ENCODE data around the gene HNF1A. TPM values are rescaled to one million over a fixed set of nuclear protein-coding genes. Genes with fewer than 3 reads are reported as not detected.
A peak's percentile ranks its signal among the peaks of the same experiment; 100 is the strongest.

HNF1A gene
- total and polyA plus RNA-seq, 9 of the 15 experiments (the other 6 are each of a cell fraction or from before 2014, with no cell fraction given) = not detected

- TF ChIP-seq PCBP1 (IDR thresholded peaks at IDR 0.05; ENCODE audit: low read depth, low read length, poor library complexity, severe bottlenecking) (no peak), ADNP (tag; IDR thresholded peaks at IDR 0.05) (peak; percentile 71; the same call in 1 of the 2 replicates), SNIP1 (IDR thresholded peaks at IDR 0.05; ENCODE audit: low read depth) (no peak), BRD9 (IDR thresholded peaks at IDR 0.05; ENCODE audit: low read depth, partially characterized antibody) (no peak), ZFP36 (IDR thresholded peaks at IDR 0.05; ENCODE audit: low read depth, low read length, partially characterized antibody) (no peak), FOXP4 (CRISPR knock-in tag; IDR thresholded peaks at IDR 0.05; ENCODE audit: borderline replicate concordance) (no peak), ZNF707 (CRISPR knock-in tag; conservative IDR thresholded peaks at IDR 0.05) (no peak), ZNF316 (IDR thresholded peaks at IDR 0.05) (no peak), DMBX1 (CRISPR knock-in tag; IDR thresholded peaks at IDR 0.05; ENCODE audit: borderline replicate concordance) (no peak), ZNF436 (CRISPR knock-in tag; IDR thresholded peaks at IDR 0.05) (no peak), MAFK (IDR thresholded peaks at IDR 0.05; ENCODE audit: low read length) (0 out of 2 replicates have a peak, but pooled peaks have one; percentile 8)
Measured at GRCh38 chr12:120971299-120972180, 6.8 kb upstream of the HNF1A start (continued).

Measured in K562 (cell line).